K562 (cell line): Measurements from ENCODE around the gene TRNAU1AP. TPM values are rescaled to one million over a fixed set of nuclear protein-coding genes. Genes with fewer than 3 reads are reported as not detected.

Experiments
- ATAC-seq: fragments of 200-7000 bp; cut with Tn5 transposase; 3 replicates; pipeline ENCODE4 v1.9.1; 2020; ENCODE audit warnings: moderate library complexity
- BruUV-seq: library from RNA; stranded (reverse); fragments of 400-500 nt; replicated peaks from 2 replicates; lab custom pipeline; 2021; lab: Mats Ljungman, UMichigan
- CTCF ChIA-PET: fragments of 300-600 bp; formaldehyde crosslinking; extraction: SDS; loops from one replicate; lab custom pipeline; 2021; ENCODE audit warnings: low intra/inter-chr PET ratio; lab: Yijun Ruan, JAX
- POLR2A ChIA-PET: fragments of 300-600, 350-650 bp; sonication (Branson Sonifier 250); formaldehyde crosslinking; extraction: SDS; loops from one replicate; lab custom pipeline; 2021; ENCODE audit warnings: antibody characterized with exemption, inconsistent platforms; lab: Yijun Ruan, JAX
- DNase-seq, 4 experiments: peaks; one replicate each; pipeline versions ENCODE4 v3.0.0 to v3.0.0-alpha.2; 2011 to 2018; ENCODE audit warnings: low spot score in 3 of 4, mixed read lengths in 3 of 4; ENCODE audit errors: extremely low read depth in 1 of 4
- FAIRE-seq: peaks from 2 replicates; lab custom pipeline; 2011; peaks lifted over from hg19 to GRCh38; lab: Jason Lieb, UNC
- H2AFZ ChIP-seq: 2 replicates; pipeline ENCODE4 v1.6.0; 2011; ENCODE audit warnings: low read depth, low read length, control low read depth, inconsistent platforms
- H3K27ac ChIP-seq: fragments of 200-600 bp; 3 replicates; pipeline ENCODE4 v1.8.0; 2011; ENCODE audit warnings: low read depth, mild to moderate bottlenecking, control low read depth, inconsistent platforms, low read length, moderate library complexity, mixed read lengths; ENCODE audit errors: extremely low read depth
- H3K27me3 ChIP-seq, 2 experiments: fragments of 300-600 bp in 1 of 2; 2 replicates in 1 of 2; 3 replicates in 1 of 2; pipeline versions ENCODE4 v1.6.0 to v1.8.0; 2011; ENCODE audit warnings: inconsistent platforms in 2 of 2, low read length in 2 of 2, mild to moderate bottlenecking in 1 of 2, mixed read lengths in 1 of 2, moderate library complexity in 1 of 2; ENCODE audit not compliant: control insufficient read depth in 2 of 2, insufficient read depth in 2 of 2
- H3K36me3 ChIP-seq: fragments of 300-600 bp; 3 replicates; pipeline ENCODE4 v1.8.0; 2011; ENCODE audit warnings: mild to moderate bottlenecking, low read length, inconsistent platforms; ENCODE audit not compliant: control insufficient read depth, insufficient read depth
- H3K4me1 ChIP-seq, 2 experiments: fragments of 200-600 bp in 1 of 2; replicated peaks in 1 of 2; 2 replicates in 1 of 2; 3 replicates in 1 of 2; pipeline versions ENCODE4 v1.5.1 to v1.8.0; 2011; ENCODE audit warnings: inconsistent platforms in 2 of 2, low read length in 2 of 2, mild to moderate bottlenecking in 1 of 2, mixed read lengths in 1 of 2, moderate library complexity in 1 of 2; ENCODE audit not compliant: control insufficient read depth in 2 of 2, insufficient read depth in 2 of 2
- H3K4me2 ChIP-seq: 2 replicates; pipeline ENCODE4 v1.6.1; 2011; ENCODE audit warnings: low read length, control low read depth, inconsistent platforms, mixed read lengths; ENCODE audit not compliant: insufficient read depth
- H3K4me3 ChIP-seq: fragments of 200-600 bp; sonication (generic), shearing (Covaris generic); 2 replicates; pipeline ENCODE4 v1.5.1; 2016; ENCODE audit warnings: control low read depth, inconsistent platforms
- H3K79me2 ChIP-seq: fragments of 200-600 bp; 3 replicates; pipeline ENCODE4 v1.8.0; 2011; ENCODE audit warnings: low read length, inconsistent platforms; ENCODE audit not compliant: control insufficient read depth, insufficient read depth
- H3K9ac ChIP-seq, 2 experiments: 2 replicates each; pipeline versions ENCODE4 v1.6.0 to v1.6.1; 2011; ENCODE audit warnings: low read depth in 2 of 2, low read length in 2 of 2, control low read depth in 1 of 2, inconsistent platforms in 1 of 2, mild to moderate bottlenecking in 1 of 2, mixed read lengths in 1 of 2; ENCODE audit not compliant: insufficient read depth in 1 of 2
- H3K9me1 ChIP-seq: one replicate; pipeline ENCODE4 v1.6.0; 2011; ENCODE audit warnings: inconsistent platforms, mild to moderate bottlenecking, low read length, moderate library complexity; ENCODE audit not compliant: control insufficient read depth, insufficient read depth
- H3K9me3 ChIP-seq: replicated peaks from 2 replicates; pipeline ENCODE4 v1.5.1; 2011; ENCODE audit warnings: low read depth, low read length, inconsistent platforms; ENCODE audit not compliant: control insufficient read depth, insufficient read depth
- H4K20me1 ChIP-seq: replicated peaks from 2 replicates; pipeline ENCODE4 v1.6.1; 2011; ENCODE audit warnings: low read length, inconsistent platforms, mixed read lengths; ENCODE audit not compliant: control insufficient read depth, insufficient read depth
- C11orf30 ChIP-seq: fragments of 450-650 bp; IDR thresholded peaks from 2 replicates; pipeline ENCODE4 v1.6.1; 2016; ENCODE audit warnings: low read depth, mild to moderate bottlenecking
- GABPB1 ChIP-seq: sonication (generic); formaldehyde crosslinking; IDR thresholded peaks from 2 replicates; pipeline ENCODE4 v1.8.0; 2022; ENCODE audit warnings: mild to moderate bottlenecking, missing genetic modification reagents
- LCOR ChIP-seq: sonication (generic); formaldehyde crosslinking; IDR thresholded peaks from 2 replicates; pipeline ENCODE4 v1.8.0; 2022; ENCODE audit warnings: mild to moderate bottlenecking, missing genetic modification reagents
- MIER1 ChIP-seq: fragments of 450-650 bp; IDR thresholded peaks from 2 replicates; pipeline ENCODE4 v1.6.1; 2016; ENCODE audit warnings: antibody characterized with exemption, mild to moderate bottlenecking, low read depth
- MYNN ChIP-seq, 2 experiments: sonication (generic); formaldehyde crosslinking in 1 of 2; IDR thresholded peaks; 2 replicates each; pipeline versions ENCODE4 v1.5.0 to v1.6.1; 2016 to 2020; ENCODE audit warnings: antibody characterized with exemption in 1 of 2, missing genetic modification reagents in 1 of 2
- STAT5A ChIP-seq: IDR thresholded peaks from 2 replicates; pipeline ENCODE4 v1.6.1; 2012; ENCODE audit warnings: low read length, inconsistent platforms, borderline replicate concordance
- TEAD4 ChIP-seq, 2 experiments: sonication (generic) in 1 of 2; formaldehyde crosslinking in 1 of 2; IDR thresholded peaks; 2 replicates each; pipeline versions ENCODE4 v1.6.1 to v1.8.0; 2012 to 2022; ENCODE audit warnings: borderline replicate concordance in 1 of 2, inconsistent platforms in 1 of 2, low read length in 1 of 2, mild to moderate bottlenecking in 1 of 2, missing genetic modification reagents in 1 of 2
- ZFX ChIP-seq: sonication (generic); formaldehyde crosslinking; IDR thresholded peaks from 2 replicates; pipeline ENCODE4 v1.8.0; 2022; ENCODE audit warnings: mild to moderate bottlenecking, missing genetic modification reagents, moderate library complexity
- ZNF316 ChIP-seq: fragments of 450-650 bp; IDR thresholded peaks from 2 replicates; pipeline ENCODE4 v1.6.1; 2016
- WGBS: fragments of 100-300 bp; shearing (Covaris generic); methylation state at CpG from one replicate; pipeline ENCODE4 v1.1.6; 2016; ENCODE audit warnings: low coverage, mixed read lengths; ENCODE audit not compliant: insufficient coverage; ENCODE audit errors: missing lambda C conversion rate; 5-methylcytosine and 5-hydroxymethylcytosine counted together
- in situ Hi-C: fragments of 300-500 bp; cut with MboI; formaldehyde crosslinking; loops from 4 replicates; pipeline ENCODE4 v1.15.0; 2018; ENCODE audit warnings: inconsistent platforms, mixed read lengths
- intact Hi-C: fragments of 100-400 bp; cut with micrococcal nuclease; formaldehyde crosslinking; loops from 2 replicates; pipeline ENCODE4 v1.14.2; 2022
- polyA plus RNA-seq, 8 experiments: library from polyadenylated mRNA; depleted of rRNA in 4 of 8; stranded (reverse) in 5 of 8; unstranded in 3 of 8; fragments of >200 nt; fragmentation: Nextera tagmentation in 2 of 8; fragmentation: Illumina TruSeq in 1 of 8; extraction: Ambion mirVana in 2 of 8; extraction: Trizol in 1 of 8; gene quantifications; 2 replicates each; pipeline versions ENCODE4 v1.2.1 to v1.2.3, GENCODE V29; 2011 to 2014; ENCODE audit warnings: inconsistent platforms in 1 of 8, missing spikeins in 1 of 8
- total RNA-seq, 7 experiments: library from RNA; depleted of rRNA in 6 of 7; stranded (reverse); fragments of >200 nt in 6 of 7; fragmentation: Illumina TruSeq in 2 of 7; extraction: Trizol in 2 of 7; gene quantifications; 2 replicates each; pipeline versions ENCODE4 v1.2.1 to v1.2.3, GENCODE V29; 2011 to 2021; ENCODE audit warnings: low replicate concordance in 1 of 7

The TRNAU1AP gene
- total and polyA plus RNA-seq, 9 of the 15 experiments (the other 6 are each of a cell fraction or from before 2014, with no cell fraction given), result 34.9 to 110 (median 46.3) TPM

- Histone ChIP-seq H3K9me3 (no peaks in the 10 kb centered on the region), H3K4me1 (peaks cover 37 to 45% of the 10 kb centered on the region in 2 experiments), H3K36me3 (peaks cover 35% of the 10 kb centered on the region), H3K27ac (peak overlapping the region; percentile 99; the same call in 1 of the 3 replicates), H3K79me2 (peaks cover 41% of the 10 kb centered on the region), H3K27me3 (no peaks in the 10 kb centered on the region), H4K20me1 (peaks cover 30% of the 10 kb centered on the region), H3K9ac (no peak overlapping the region), H3K9me1 (no peaks in the 10 kb centered on the region), H2AFZ (no peak overlapping the region), H3K4me2 (peak overlapping the region; percentile 14; the same call in 1 of the 2 replicates), H3K4me3 (no peak overlapping the region)
- intact Hi-C loops (loop anchor here (5.0 kb wide), 4 partner anchors 109 to 1024 kb away; partner anchors contain the start of genes PHACTR4 and WASF2), in situ Hi-C loops (loop anchor here (5.0 kb wide), 1 partner anchor 86 kb away; no protein-coding TSS in a partner anchor)
- 31% methylated on average over 1 of the region's 1 CpG for WGBS
- FAIRE-seq (no peak), ATAC-seq (no peak), DNase-seq (peak in 1 of 4 experiments; percentile 42)
- CTCF ChIA-PET, result interaction anchor here (0.7 to 4.6 kb wide), 2 partner anchors 86 to 518 kb away, joined by 3 to 56 read pairs; no protein-coding TSS in a partner anchor
- POLR2A ChIA-PET, result interaction anchor here (0.6 to 13.0 kb wide), 10 partner anchors 7 to 284 kb away, joined by 3 to 201 read pairs (median 5); partner anchors contain the start of genes RCC1, RNU11 and TRNAU1AP
- BruUV-seq, result no TSS peak
- TF ChIP-seq ZFX (CRISPR knock-in tag) (0 out of 2 replicates have a peak, but pooled peaks have one; percentile 24), ZNF316 (peak; percentile 74), TEAD4 (IDR thresholded peaks at IDR 0.05; ENCODE audit: low read length) (no peak), TEAD4 (CRISPR knock-in tag; IDR thresholded peaks at IDR 0.05; ENCODE audit: borderline replicate concordance) (no peak), MIER1 (no peak), MYNN (IDR thresholded peaks at IDR 0.05) (0 out of 2 replicates have a peak, but pooled peaks have one; percentile 24), MYNN (CRISPR knock-in tag; IDR thresholded peaks at IDR 0.05) (no peak), LCOR (CRISPR knock-in tag) (peak; percentile 55; the same call in 1 of the 2 replicates), C11orf30 (peak; percentile 39; the same call in 1 of the 2 replicates), STAT5A (no peak), GABPB1 (CRISPR knock-in tag) (0 out of 2 replicates have a peak, but pooled peaks have one; percentile 14)
Measured at GRCh38 chr1:28516518-28516956, 36.3 kb upstream of the TRNAU1AP start.
